Panc1 (cell line): ENCODE results near the gene ZNFX1.

Experiments
- CTCF ChIP-seq: fragments of 450-650 bp; IDR thresholded peaks from 2 replicates; pipeline ENCODE4 v1.5.1; 2017; ENCODE audit warnings: mild to moderate bottlenecking
- POLR2AphosphoS5 ChIP-seq: IDR thresholded peaks from 2 replicates; pipeline ENCODE4 v1.6.1; 2012; ENCODE audit warnings: mild to moderate bottlenecking, low read depth, low read length, moderate library complexity
- TF ChIP-seq, protein P1 (sequence below), 2 experiments: IDR thresholded peaks; 2 replicates each; pipeline ENCODE4 v1.6.1; 2011 to 2012; ENCODE audit warnings: low read depth in 2 of 2, control low read depth in 1 of 2, low read length in 1 of 2, mild to moderate bottlenecking in 1 of 2, moderate library complexity in 1 of 2; ENCODE audit not compliant: insufficient read depth in 1 of 2

GRCh38 chr20:49214571-49214970 is 63.3 kb downstream of the ZNFX1 start:
- TF ChIP-seq CTCF (no peak), POLR2AphosphoS5 (no peak)
- TF ChIP-seq, protein P1, sequence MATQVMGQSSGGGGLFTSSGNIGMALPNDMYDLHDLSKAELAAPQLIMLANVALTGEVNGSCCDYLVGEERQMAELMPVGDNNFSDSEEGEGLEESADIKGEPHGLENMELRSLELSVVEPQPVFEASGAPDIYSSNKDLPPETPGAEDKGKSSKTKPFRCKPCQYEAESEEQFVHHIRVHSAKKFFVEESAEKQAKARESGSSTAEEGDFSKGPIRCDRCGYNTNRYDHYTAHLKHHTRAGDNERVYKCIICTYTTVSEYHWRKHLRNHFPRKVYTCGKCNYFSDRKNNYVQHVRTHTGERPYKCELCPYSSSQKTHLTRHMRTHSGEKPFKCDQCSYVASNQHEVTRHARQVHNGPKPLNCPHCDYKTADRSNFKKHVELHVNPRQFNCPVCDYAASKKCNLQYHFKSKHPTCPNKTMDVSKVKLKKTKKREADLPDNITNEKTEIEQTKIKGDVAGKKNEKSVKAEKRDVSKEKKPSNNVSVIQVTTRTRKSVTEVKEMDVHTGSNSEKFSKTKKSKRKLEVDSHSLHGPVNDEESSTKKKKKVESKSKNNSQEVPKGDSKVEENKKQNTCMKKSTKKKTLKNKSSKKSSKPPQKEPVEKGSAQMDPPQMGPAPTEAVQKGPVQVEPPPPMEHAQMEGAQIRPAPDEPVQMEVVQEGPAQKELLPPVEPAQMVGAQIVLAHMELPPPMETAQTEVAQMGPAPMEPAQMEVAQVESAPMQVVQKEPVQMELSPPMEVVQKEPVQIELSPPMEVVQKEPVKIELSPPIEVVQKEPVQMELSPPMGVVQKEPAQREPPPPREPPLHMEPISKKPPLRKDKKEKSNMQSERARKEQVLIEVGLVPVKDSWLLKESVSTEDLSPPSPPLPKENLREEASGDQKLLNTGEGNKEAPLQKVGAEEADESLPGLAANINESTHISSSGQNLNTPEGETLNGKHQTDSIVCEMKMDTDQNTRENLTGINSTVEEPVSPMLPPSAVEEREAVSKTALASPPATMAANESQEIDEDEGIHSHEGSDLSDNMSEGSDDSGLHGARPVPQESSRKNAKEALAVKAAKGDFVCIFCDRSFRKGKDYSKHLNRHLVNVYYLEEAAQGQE (IDR thresholded peaks at IDR 0.05; ENCODE audit: insufficient read depth in 1 of 2, low read depth in 2 of 2, low read length in 1 of 2) = no peak
